HG03025 (cell line): ENCODE results near the gene GORASP1.

Experiments used
- ATAC-seq: cut with Tn5 transposase; IDR thresholded peaks from one replicate; pipeline ENCODE4 v1.9.1; 2021; ENCODE audit warnings: mild to moderate bottlenecking, moderate library complexity; ENCODE audit not compliant: unreplicated experiment, low FRiP score

GORASP1 gene

DNA sequence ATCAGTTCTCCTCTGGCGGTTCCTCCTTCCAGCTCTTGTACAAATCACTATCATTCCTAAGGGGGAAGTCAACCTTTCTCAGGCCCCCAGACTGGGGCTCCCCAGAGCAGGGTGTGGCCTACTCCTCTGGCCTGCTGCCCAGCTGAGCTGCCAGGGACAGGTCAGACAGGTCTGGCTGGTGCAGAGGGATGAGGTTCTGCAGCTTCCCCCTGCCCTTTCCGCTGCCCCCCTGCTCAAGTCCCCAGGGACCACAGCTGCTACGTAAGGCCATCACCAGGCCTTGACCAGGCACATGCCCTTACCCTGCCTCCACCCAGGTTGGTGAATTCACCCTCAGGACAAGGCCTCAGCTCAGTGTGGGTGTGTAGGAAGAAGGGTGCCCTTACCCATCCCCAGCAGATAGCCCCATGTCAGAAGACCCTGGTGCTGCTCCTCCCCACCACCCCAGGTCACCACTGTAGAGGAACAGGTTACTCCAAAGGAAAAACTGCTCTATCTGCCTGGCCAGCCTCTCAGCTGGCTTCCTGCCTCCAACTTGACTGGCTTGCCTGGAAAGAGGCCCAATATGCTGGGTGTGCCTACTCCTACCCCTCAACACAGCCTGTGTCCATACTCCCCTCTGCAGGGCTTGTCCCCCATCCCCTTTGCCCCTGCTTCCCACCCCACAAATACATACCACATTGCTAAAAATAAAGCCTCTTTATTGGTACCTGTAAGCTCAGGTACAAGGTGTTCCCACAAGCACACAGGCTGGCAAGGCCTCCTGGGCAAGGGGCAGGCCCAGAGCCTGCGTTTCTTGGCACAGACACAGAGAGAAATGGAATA, 34.0 kb upstream of the GORASP1 start:
- ATAC-seq = no peak

- no peak for ATAC-seq
Measured at GRCh38 chr3:39140341-39140971, 33.0 kb upstream of the GORASP1 start.

GRCh38 chr3:39139442-39139841, 32.0 kb upstream of the GORASP1 start:
- no peak for ATAC-seq

GRCh38 chr3:39138804-39139415, 31.5 kb upstream of the GORASP1 start:
- no peak for ATAC-seq

- ATAC-seq = no peak
Measured at GRCh38 chr3:39137991-39138803, 30.8 kb upstream of the GORASP1 start.

DNA sequence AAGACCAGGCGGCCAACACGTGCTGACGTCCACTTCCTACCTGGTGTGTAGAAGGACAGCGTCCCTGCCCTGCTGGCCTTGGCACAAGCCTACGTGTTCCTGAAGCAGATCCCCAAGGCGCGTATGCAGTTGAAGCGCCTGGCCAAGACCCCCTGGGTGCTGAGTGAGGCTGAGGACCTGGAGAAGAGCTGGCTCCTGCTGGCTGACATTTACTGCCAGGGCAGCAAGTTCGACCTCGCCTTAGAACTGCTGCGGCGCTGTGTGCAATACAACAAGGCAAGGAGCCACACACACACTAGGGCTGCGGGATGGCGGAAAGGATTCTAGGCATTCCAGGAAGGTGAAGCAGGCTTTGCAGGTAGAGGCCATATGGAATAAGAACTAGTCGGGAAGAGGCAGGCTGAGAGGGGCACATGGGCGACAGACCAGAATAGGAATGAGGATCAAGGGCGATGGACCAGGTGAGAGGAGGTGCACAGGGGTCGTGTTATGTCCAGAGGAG, 30.1 kb upstream of the GORASP1 start:
- ATAC-seq = no peak

DNA sequence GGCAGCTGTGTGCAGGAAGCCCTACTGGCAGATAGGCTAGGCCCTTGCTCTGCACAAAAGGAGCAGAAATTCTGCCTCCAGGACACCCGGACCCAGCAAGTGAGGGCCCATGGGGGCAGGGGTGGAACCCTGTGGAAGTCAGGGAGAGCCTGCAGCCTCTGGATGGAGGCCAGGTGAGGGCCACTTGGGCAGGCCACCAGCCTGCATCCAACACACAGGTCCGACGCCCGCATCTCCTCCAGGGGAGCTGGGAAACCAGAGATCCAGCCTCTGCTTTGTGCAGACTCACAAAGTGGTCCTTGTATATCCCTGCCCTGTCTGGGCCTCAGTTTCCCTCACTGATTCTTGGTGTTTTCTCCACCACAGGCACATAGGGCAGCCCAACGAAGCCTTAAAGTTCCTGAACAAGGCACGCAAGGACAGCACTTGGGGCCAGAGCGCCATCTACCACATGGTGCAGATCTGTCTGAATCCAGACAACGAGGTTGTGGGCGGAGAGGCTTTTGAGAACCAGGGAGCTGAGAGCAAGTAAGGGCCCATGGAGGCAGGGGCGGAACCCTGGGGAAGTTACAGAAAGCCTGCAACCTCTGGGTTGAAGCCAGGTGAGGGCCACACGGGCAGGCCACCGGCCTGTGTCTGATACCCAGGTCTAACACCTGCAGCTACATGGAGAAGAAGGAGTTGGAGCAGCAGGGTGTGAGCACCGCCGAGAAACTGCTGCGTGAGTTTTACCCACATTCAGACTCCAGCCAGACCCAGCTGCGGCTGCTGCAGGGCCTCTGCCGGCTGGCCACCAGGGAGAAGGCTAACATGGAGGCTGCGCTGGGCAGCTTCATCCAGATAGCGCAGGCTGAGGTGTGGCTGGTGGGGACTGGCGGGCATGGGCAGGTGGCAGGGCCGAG, 29.4 kb upstream of the GORASP1 start:
- no peak for ATAC-seq

- ATAC-seq = no peak
Measured at GRCh38 chr3:39135170-39135805, 27.9 kb upstream of the GORASP1 start.

- no peak for ATAC-seq
Measured at GRCh38 chr3:39134305-39134704, 26.9 kb upstream of the GORASP1 start.

DNA sequence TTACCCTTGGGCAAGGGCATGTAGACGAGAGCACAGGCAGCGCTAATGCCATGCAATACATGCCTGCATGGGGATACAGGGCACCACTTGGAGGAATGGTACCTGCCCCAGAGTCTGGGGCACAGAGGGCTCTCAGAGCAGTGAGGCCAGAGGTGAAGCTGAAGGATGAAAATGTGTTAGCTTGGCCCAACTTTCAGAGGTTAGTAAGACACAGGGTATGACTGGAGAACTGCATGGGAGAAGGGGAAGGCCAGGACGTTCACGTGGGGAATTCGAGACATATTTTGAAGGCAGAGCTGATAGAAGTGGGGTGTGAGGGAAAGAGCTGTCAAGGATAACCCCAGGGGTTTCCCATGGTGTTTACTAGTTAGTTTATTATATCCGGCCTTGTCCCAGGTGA, 26.4 kb upstream of the GORASP1 start:
- ATAC-seq = no peak

DNA sequence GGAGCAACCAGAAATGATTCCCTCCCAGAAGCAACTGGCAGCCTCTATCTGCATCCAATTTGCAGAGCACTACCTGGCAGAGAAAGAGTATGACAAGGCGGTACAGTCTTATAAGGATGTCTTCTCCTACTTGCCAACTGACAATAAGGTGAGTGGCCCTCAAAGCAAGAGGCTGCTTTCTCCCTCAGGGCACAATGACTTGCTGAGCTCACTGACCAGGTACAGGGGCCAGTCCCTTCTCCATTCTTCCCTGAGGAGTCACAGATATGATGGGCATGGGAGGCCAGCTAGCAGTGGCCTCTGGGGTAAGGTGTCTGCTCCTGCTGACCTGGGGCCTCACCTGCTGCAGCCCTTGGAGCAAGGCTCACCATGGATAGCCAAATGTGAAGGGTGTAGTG, 25.7 kb upstream of the GORASP1 start:
- no peak for ATAC-seq

- no peak for ATAC-seq
Measured at GRCh38 chr3:39132096-39133092, 25.0 kb upstream of the GORASP1 start.

DNA sequence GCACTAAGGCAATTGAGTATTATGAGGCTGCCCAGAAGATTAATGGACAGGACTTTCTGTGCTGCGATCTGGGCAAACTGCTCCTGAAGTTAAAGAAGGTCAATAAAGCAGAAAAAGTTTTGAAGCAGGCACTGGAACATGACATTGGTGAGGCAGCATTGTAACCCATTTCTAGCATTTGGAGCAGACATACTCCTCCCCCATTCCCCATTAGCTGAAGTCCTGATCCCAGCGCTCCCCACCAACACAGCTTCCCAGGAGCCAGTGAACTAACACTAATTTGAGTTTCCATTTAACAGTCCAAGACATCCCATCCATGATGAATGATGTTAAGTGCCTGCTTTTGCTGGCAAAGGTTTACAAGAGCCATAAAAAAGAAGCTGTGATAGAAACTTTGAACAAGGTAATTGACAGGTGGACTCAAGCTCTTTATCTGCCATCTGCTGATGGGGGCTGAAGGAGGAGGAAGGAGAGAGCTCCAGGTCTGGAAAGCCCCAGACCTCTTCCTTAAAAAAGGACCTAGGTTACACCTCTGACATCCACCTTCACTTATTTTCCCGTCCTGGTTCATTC, 23.4 kb upstream of the GORASP1 start:
- ATAC-seq = no peak

- ATAC-seq = no peak
Measured at GRCh38 chr3:39130026-39130425, 22.6 kb upstream of the GORASP1 start.

DNA sequence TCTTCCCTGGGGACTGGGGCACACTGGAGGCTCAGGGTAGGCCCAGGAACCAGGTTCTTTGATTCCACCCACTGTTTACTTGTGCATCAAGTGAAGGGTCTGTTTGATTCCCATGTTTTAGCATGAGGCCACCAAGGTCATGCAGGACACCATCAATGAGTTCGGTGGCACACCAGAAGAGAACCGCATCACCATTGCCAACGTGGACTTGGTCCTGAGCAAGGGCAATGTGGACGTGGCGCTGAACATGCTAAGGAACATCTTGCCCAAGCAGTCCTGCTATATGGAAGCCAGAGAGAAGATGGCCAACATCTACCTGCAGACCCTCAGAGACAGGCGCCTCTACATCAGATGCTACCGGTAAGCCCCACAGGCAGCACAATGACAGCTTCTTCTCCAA, 21.5 kb upstream of the GORASP1 start:
- no peak for ATAC-seq

DNA sequence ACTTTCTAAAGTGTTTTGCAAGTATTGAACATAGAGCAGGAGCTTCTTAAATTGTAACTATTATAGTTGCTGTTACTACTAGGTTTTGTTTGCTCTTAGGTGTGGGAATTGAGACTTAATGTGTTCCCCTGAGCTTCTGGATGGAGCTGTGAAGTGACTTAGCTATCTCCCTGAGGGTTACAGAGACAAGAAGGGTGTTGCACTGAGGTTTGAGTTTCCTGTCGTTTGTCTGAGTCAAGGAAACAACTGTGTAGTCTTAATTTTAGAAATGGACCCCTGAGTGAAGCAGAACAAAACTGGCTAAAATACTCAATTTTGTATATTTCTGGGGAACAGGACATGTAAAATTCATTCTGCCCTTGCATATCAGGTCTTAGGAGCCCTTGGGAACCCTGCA, 20.5 kb upstream of the GORASP1 start:
- ATAC-seq = no peak

- no peak for ATAC-seq
Measured at GRCh38 chr3:39127269-39127907, 20.0 kb upstream of the GORASP1 start.
